Neural progenitor cell (in vitro differentiated cells): ENCODE data around the gene UPK2.

Experiments
- EZH2 ChIP-seq: fragments of 200-600 bp; sonication (generic); IDR thresholded peaks from 2 replicates; pipeline ENCODE4 v1.6.1; 2017; ENCODE audit warnings: antibody characterized with exemption, mild to moderate bottlenecking, moderate library complexity
- TF ChIP-seq, protein P1 (sequence below): fragments of 200-600 bp; sonication (generic); IDR thresholded peaks from 2 replicates; pipeline ENCODE4 v1.5.1; 2017; ENCODE audit warnings: antibody characterized with exemption, mild to moderate bottlenecking

- TF ChIP-seq, protein P1, sequence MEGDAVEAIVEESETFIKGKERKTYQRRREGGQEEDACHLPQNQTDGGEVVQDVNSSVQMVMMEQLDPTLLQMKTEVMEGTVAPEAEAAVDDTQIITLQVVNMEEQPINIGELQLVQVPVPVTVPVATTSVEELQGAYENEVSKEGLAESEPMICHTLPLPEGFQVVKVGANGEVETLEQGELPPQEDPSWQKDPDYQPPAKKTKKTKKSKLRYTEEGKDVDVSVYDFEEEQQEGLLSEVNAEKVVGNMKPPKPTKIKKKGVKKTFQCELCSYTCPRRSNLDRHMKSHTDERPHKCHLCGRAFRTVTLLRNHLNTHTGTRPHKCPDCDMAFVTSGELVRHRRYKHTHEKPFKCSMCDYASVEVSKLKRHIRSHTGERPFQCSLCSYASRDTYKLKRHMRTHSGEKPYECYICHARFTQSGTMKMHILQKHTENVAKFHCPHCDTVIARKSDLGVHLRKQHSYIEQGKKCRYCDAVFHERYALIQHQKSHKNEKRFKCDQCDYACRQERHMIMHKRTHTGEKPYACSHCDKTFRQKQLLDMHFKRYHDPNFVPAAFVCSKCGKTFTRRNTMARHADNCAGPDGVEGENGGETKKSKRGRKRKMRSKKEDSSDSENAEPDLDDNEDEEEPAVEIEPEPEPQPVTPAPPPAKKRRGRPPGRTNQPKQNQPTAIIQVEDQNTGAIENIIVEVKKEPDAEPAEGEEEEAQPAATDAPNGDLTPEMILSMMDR = no peak
- no peak for TF ChIP-seq EZH2
Observed at GRCh38 chr11:118961591-118961990, 5.5 kb downstream of the UPK2 start.
